Stomach (tissue), 4 donors: ENCODE measurements around the gene DNLZ.

Experiments used
- EP300 ChIP-seq: sonication (generic); formaldehyde crosslinking; IDR thresholded peaks from one replicate; pipeline ENCODE4 v1.6.1; 2017; ENCODE audit warnings: antibody characterized with exemption
- POLR2A ChIP-seq, 4 donors: fragments of 450-650 bp; IDR thresholded peaks; one replicate each; pipeline ENCODE4 v1.6.1; 2016; ENCODE audit warnings: antibody characterized with exemption in 4 of 4, control low read depth in 2 of 4, mild to moderate bottlenecking in 1 of 4, moderate library complexity in 1 of 4
- TF ChIP-seq, protein P1 (sequence below), 7 experiments: fragments of 450-650 bp in 4 of 7; fragments of 200-600 bp in 3 of 7; sonication (generic) in 3 of 7; IDR thresholded peaks; one replicate each; pipeline ENCODE4 v1.5.1; 2016 to 2019; ENCODE audit warnings: antibody characterized with exemption in 7 of 7, control low read depth in 2 of 7, mild to moderate bottlenecking in 1 of 7

DNA sequence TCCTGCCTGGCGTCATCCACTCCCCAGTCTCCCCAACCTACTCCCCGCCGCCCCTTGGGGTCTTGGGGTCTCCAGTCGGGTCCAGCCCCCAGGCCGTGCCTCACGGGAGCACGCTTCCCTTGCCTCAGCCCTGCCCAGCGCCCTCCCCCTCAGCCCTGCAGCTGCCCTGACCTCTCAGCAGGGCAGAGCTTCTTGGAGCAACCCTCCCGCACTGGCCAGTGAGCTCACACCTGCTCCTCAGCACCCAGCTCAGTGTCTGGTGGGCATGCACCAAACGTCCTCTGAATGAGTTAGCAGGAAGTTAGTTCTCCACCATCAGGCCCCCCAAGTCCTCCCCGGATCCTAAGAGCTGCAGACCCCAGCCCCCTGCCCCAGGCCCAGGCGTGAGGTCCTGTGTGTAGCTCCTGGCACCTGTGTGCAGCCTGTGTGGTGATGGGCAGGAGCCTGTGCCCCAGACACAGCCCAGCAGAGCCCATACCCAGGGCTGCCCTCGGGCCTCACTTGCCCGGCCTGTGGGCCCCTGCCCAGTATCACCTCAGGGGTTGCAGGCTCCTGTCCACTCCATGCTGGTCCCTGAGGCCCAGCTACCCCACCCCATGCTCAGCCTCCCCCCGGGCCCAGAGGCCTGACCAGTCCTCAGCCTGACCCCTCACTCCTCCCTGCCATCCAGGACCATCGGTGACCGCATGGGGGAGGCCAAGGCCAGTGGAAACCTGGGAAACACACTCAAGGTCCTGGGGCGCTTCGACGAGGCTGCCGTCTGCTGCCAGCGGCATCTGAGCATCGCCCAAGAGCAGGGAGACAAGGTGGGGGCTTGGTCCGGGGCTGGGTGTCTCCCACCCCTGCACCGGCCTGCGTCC lies 28.0 kb downstream of the DNLZ start:
- TF ChIP-seq, protein P1, sequence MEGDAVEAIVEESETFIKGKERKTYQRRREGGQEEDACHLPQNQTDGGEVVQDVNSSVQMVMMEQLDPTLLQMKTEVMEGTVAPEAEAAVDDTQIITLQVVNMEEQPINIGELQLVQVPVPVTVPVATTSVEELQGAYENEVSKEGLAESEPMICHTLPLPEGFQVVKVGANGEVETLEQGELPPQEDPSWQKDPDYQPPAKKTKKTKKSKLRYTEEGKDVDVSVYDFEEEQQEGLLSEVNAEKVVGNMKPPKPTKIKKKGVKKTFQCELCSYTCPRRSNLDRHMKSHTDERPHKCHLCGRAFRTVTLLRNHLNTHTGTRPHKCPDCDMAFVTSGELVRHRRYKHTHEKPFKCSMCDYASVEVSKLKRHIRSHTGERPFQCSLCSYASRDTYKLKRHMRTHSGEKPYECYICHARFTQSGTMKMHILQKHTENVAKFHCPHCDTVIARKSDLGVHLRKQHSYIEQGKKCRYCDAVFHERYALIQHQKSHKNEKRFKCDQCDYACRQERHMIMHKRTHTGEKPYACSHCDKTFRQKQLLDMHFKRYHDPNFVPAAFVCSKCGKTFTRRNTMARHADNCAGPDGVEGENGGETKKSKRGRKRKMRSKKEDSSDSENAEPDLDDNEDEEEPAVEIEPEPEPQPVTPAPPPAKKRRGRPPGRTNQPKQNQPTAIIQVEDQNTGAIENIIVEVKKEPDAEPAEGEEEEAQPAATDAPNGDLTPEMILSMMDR (IDR thresholded peaks at IDR 0.05), result no peak
- TF ChIP-seq POLR2A (IDR thresholded peaks at IDR 0.05) (no peak), EP300 (no peak)
